SK-N-SH treated with all-trans-retinoic acid at 6 μM for 48 hours (cell line): Measurements from ENCODE around the gene GUCY2F.

Source experiments
- BACH2 ChIP-seq: fragments of 250-450 bp; sonication (Bioruptor Pico); IDR thresholded peaks from 2 replicates; pipeline ENCODE4 v1.9.0; 2021; ENCODE audit warnings: mild to moderate bottlenecking, borderline replicate concordance
- ISL1 ChIP-seq: fragments of 250-450 bp; sonication (Bioruptor Pico); IDR thresholded peaks from 2 replicates; pipeline ENCODE4 v2.1.2; 2022; ENCODE audit warnings: mild to moderate bottlenecking, moderate library complexity
- ZC3H10 ChIP-seq: fragments of 250-450 bp; sonication (Bioruptor Pico); IDR thresholded peaks from 2 replicates; pipeline ENCODE4 v1.5.1; 2021; ENCODE audit warnings: mild to moderate bottlenecking, moderate library complexity
- ZNF70 ChIP-seq: fragments of 450-650 bp; formaldehyde crosslinking; IDR thresholded peaks from 2 replicates; pipeline ENCODE4 v1.5.0; 2020; ENCODE audit warnings: mild to moderate bottlenecking, moderate library complexity
- TF ChIP-seq, protein P1 (sequence below): fragments of 250-450 bp; sonication (Bioruptor Pico); IDR thresholded peaks from 2 replicates; pipeline ENCODE4 v1.5.1; 2020; ENCODE audit warnings: low read depth, mild to moderate bottlenecking, moderate library complexity

DNA sequence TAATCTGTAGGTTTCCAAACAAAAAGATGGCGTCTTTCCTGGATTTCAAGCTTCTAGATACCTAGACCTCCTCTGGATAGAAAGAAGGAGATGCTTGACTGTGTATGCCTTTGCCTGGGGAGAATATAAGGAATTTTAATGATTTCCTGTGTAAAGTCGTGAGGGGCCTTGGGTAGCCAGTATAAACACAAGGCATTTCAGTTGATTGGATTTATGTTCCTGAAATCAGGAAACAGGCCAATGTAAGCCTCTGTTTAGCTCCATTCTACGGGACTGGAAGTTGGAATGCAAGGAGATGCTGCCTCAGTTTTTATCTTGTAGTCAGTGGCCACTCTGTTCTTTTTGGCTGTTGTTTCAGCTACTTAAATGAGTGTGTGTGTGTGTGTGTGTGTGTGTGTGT, 137.2 kb downstream of the GUCY2F start:
- TF ChIP-seq, protein P1, sequence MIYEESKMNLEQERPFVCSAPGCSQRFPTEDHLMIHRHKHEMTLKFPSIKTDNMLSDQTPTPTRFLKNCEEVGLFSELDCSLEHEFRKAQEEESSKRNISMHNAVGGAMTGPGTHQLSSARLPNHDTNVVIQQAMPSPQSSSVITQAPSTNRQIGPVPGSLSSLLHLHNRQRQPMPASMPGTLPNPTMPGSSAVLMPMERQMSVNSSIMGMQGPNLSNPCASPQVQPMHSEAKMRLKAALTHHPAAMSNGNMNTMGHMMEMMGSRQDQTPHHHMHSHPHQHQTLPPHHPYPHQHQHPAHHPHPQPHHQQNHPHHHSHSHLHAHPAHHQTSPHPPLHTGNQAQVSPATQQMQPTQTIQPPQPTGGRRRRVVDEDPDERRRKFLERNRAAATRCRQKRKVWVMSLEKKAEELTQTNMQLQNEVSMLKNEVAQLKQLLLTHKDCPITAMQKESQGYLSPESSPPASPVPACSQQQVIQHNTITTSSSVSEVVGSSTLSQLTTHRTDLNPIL (CRISPR knock-in tag) = no peak
- TF ChIP-seq ZC3H10 (CRISPR knock-in tag) (no peak), ZNF70 (CRISPR knock-in tag) (no peak), ISL1 (CRISPR knock-in tag) (no peak), BACH2 (no peak)
